GM10248 (cell line): ENCODE data around the gene ARHGEF25.

Experiments used
- CTCF ChIA-PET: fragments of 300-600 bp; sonication (Branson Sonifier 250); formaldehyde crosslinking; extraction: SDS; loops from one replicate; lab custom pipeline; 2021; ENCODE audit warnings: antibody characterized with exemption; lab: Yijun Ruan, JAX
- POLR2A ChIA-PET: fragments of 350-650 bp; sonication (Branson Sonifier 250); formaldehyde crosslinking; extraction: SDS; loops from one replicate; lab custom pipeline; 2020; ENCODE audit warnings: antibody characterized with exemption; lab: Yijun Ruan, JAX
- DNase-seq: peaks from one replicate; pipeline ENCODE4 v3.0.0; 2012; ENCODE audit errors: extremely low spot score
- CTCF ChIP-seq: IDR thresholded peaks from 2 replicates; pipeline ENCODE4 v1.5.1; 2012; ENCODE audit warnings: mild to moderate bottlenecking, low read depth; ENCODE audit errors: extremely low read depth, missing control alignments, control extremely low read depth

The ARHGEF25 gene

GRCh38 chr12:57622293-57623245 is 11.3 kb downstream of the ARHGEF25 start:
- peak; percentile 16 for DNase-seq
- ChIA-PET POLR2A (no interaction called here), CTCF (interaction anchor here (0.7 to 8.9 kb wide), 22 partner anchors 8 to 170 kb away, joined by 3 to 155 read pairs (median 4); partner anchors contain the start of genes ARHGEF25, CYP27B1, GLI1 and PIP4K2C)
- no peak for TF ChIP-seq CTCF

GRCh38 chr12:57623385-57623784 is 12.2 kb downstream of the ARHGEF25 start:
- DNase-seq: no peak
- ChIA-PET CTCF (interaction anchor here (1.4 to 8.9 kb wide), 8 partner anchors 9 to 170 kb away, joined by 3 to 155 read pairs (median 7); partner anchors contain the start of gene PIP4K2C), POLR2A (no interaction called here)
- no peak for TF ChIP-seq CTCF

GRCh38 chr12:57623811-57624390 is 12.7 kb downstream of the ARHGEF25 start:
- TF ChIP-seq CTCF: no peak
- ChIA-PET POLR2A (no interaction called here), CTCF (interaction anchor here (1.2 to 8.9 kb wide), 5 partner anchors 9 to 171 kb away, joined by 3 to 155 read pairs (median 6); partner anchors contain the start of gene B4GALNT1)
- no peak for DNase-seq

GRCh38 chr12:57624441-57625220 is 13.4 kb downstream of the ARHGEF25 start:
- TF ChIP-seq CTCF: no peak
- POLR2A ChIA-PET: interaction anchor here (0.6 kb wide), 1 partner anchor 31 kb away, joined by 6 read pairs; no protein-coding TSS in a partner anchor
- DNase-seq: no peak
- CTCF ChIA-PET: interaction anchor here (0.7 to 8.9 kb wide), 7 partner anchors 8 to 166 kb away, joined by 3 to 155 read pairs (median 5); partner anchors contain the start of genes B4GALNT1 and GLI1

GRCh38 chr12:57625261-57626032 is 14.2 kb downstream of the ARHGEF25 start:
- POLR2A ChIA-PET: interaction anchor here (0.6 kb wide), 1 partner anchor 32 kb away, joined by 6 read pairs; no protein-coding TSS in a partner anchor
- TF ChIP-seq CTCF: no peak
- CTCF ChIA-PET: interaction anchor here (0.7 to 8.9 kb wide), 8 partner anchors 7 to 167 kb away, joined by 3 to 155 read pairs (median 4); partner anchors contain the start of genes B4GALNT1 and GLI1
- no peak for DNase-seq
